ENCODE results near the gene MAST4.

Gene MAST4

DNA sequence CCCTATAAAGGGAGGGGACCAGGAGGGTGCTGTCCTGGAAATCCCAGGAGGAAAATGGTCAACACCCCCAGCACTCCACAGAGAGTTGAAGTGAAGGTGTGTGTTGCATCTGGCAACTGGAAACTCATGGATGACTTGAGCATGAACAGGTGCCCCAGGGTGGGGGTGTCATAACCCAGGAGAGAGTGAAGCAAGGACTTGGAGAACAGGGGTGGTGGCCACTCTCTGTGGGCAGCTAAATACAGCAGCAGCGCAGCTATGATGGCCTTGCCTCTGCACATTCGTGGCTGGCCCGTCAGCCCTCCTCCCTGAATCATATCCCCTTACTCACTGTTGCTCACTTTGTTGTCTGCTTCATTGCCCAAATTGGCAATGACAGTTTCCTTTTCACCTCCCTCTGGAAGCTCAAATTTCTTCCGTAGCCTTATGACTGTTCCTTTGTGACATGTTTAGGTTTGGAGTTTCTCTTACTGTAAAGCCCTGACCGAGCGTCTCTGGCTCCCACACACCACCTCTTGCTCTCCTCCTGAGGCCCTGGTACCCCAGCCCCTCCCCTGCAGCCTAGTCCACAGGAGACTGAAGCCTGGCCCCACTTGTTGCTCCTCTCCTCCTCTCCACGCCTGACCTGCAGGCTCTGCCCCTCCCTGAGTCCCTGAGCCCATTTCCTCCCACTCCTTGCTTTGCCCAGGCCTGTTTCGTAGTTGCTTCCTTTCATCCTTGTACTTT is 414.7 kb downstream of the MAST4 start (continued):
- TF ChIP-seq, protein P1, sequence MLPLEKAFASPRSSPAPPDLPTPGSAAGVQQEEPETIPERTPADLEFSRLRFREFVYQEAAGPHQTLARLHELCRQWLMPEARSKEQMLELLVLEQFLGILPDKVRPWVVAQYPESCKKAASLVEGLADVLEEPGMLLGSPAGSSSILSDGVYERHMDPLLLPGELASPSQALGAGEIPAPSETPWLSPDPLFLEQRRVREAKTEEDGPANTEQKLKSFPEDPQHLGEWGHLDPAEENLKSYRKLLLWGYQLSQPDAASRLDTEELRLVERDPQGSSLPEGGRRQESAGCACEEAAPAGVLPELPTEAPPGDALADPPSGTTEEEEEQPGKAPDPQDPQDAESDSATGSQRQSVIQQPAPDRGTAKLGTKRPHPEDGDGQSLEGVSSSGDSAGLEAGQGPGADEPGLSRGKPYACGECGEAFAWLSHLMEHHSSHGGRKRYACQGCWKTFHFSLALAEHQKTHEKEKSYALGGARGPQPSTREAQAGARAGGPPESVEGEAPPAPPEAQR (tag by site-specific recombination; IDR thresholded peaks at IDR 0.05), result no peak
- TF ChIP-seq ZNF184 (tag by site-specific recombination; IDR thresholded peaks at IDR 0.05) (no peak), KLF8 (tag by site-specific recombination; IDR thresholded peaks at IDR 0.05) (no peak), ZNF202 (tag by site-specific recombination; IDR thresholded peaks at IDR 0.05; ENCODE audit: borderline replicate concordance) (no peak), ZNF274 (IDR thresholded peaks at IDR 0.05; ENCODE audit: low read length) (no peak), ZNF274 (tag by site-specific recombination; IDR thresholded peaks at IDR 0.05; ENCODE audit: borderline replicate concordance) (no peak), ZNF354C (tag by site-specific recombination; IDR thresholded peaks at IDR 0.05; ENCODE audit: borderline replicate concordance, low read depth) (no peak), GLIS1 (tag by site-specific recombination; IDR thresholded peaks at IDR 0.05) (0 out of 2 replicates have a peak, but pooled peaks have one; percentile 27), BCL11A (tag by site-specific recombination; IDR thresholded peaks at IDR 0.05; ENCODE audit: low read depth) (no peak), ZNF830 (tag by site-specific recombination; IDR thresholded peaks at IDR 0.05; ENCODE audit: low read depth) (no peak), ZNF175 (tag by site-specific recombination; IDR thresholded peaks at IDR 0.05) (no peak), KLF7 (tag by site-specific recombination; IDR thresholded peaks at IDR 0.05; ENCODE audit: borderline replicate concordance) (no peak), ZBTB6 (tag by site-specific recombination; IDR thresholded peaks at IDR 0.05) (no peak), ZNF658 (tag by site-specific recombination; IDR thresholded peaks at IDR 0.05) (no peak), WT1 (tag by site-specific recombination; IDR thresholded peaks at IDR 0.05) (0 out of 2 replicates have a peak, but pooled peaks have one; percentile 41), ZNF76 (tag by site-specific recombination; IDR thresholded peaks at IDR 0.05; ENCODE audit: borderline replicate concordance, low read depth) (no peak), ZFP3 (tag by site-specific recombination; IDR thresholded peaks at IDR 0.05; ENCODE audit: low read depth) (no peak), ZNF530 (tag by site-specific recombination; IDR thresholded peaks at IDR 0.05; ENCODE audit: low read depth) (no peak), ZBTB20 (tag by site-specific recombination; IDR thresholded peaks at IDR 0.05) (no peak), SP7 (tag by site-specific recombination; IDR thresholded peaks at IDR 0.05) (peak; percentile 79), ZNF398 (tag by site-specific recombination; IDR thresholded peaks at IDR 0.05) (no peak), ZNF433 (tag by site-specific recombination; IDR thresholded peaks at IDR 0.05; ENCODE audit: low read depth) (no peak), GLI4 (tag by site-specific recombination; IDR thresholded peaks at IDR 0.05) (no peak), ZNF555 (tag by site-specific recombination; conservative IDR thresholded peaks at IDR 0.05) (no peak), SP3 (tag by site-specific recombination; IDR thresholded peaks at IDR 0.05) (no peak), ZBTB1 (tag by site-specific recombination; IDR thresholded peaks at IDR 0.05) (no peak), ZNF664 (tag by site-specific recombination; IDR thresholded peaks at IDR 0.05) (no peak), ZNF521 (tag by site-specific recombination; IDR thresholded peaks at IDR 0.05) (no peak), YY2 (tag by site-specific recombination; IDR thresholded peaks at IDR 0.05) (no peak)
- TF ChIP-seq, protein P2, sequence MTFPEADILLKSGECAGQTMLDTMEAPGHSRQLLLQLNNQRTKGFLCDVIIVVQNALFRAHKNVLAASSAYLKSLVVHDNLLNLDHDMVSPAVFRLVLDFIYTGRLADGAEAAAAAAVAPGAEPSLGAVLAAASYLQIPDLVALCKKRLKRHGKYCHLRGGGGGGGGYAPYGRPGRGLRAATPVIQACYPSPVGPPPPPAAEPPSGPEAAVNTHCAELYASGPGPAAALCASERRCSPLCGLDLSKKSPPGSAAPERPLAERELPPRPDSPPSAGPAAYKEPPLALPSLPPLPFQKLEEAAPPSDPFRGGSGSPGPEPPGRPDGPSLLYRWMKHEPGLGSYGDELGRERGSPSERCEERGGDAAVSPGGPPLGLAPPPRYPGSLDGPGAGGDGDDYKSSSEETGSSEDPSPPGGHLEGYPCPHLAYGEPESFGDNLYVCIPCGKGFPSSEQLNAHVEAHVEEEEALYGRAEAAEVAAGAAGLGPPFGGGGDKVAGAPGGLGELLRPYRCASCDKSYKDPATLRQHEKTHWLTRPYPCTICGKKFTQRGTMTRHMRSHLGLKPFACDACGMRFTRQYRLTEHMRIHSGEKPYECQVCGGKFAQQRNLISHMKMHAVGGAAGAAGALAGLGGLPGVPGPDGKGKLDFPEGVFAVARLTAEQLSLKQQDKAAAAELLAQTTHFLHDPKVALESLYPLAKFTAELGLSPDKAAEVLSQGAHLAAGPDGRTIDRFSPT (tag by site-specific recombination; IDR thresholded peaks at IDR 0.05), result no peak
- TF ChIP-seq, protein P3, sequence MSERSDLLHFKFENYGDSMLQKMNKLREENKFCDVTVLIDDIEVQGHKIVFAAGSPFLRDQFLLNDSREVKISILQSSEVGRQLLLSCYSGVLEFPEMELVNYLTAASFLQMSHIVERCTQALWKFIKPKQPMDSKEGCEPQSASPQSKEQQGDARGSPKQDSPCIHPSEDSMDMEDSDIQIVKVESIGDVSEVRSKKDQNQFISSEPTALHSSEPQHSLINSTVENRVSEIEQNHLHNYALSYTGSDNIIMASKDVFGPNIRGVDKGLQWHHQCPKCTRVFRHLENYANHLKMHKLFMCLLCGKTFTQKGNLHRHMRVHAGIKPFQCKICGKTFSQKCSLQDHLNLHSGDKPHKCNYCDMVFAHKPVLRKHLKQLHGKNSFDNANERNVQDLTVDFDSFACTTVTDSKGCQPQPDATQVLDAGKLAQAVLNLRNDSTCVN (tag by site-specific recombination; optimal IDR thresholded peaks at IDR 0.05), result no peak
- TF ChIP-seq, protein P4, sequence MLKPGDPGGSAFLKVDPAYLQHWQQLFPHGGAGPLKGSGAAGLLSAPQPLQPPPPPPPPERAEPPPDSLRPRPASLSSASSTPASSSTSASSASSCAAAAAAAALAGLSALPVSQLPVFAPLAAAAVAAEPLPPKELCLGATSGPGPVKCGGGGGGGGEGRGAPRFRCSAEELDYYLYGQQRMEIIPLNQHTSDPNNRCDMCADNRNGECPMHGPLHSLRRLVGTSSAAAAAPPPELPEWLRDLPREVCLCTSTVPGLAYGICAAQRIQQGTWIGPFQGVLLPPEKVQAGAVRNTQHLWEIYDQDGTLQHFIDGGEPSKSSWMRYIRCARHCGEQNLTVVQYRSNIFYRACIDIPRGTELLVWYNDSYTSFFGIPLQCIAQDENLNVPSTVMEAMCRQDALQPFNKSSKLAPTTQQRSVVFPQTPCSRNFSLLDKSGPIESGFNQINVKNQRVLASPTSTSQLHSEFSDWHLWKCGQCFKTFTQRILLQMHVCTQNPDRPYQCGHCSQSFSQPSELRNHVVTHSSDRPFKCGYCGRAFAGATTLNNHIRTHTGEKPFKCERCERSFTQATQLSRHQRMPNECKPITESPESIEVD (tag by site-specific recombination; IDR thresholded peaks at IDR 0.05), result no peak
